GM18499 (cell line): ENCODE data around the gene RPS27A.

Source experiments
- ATAC-seq: cut with Tn5 transposase; IDR thresholded peaks from one replicate; pipeline ENCODE4 v1.9.1; 2021; ENCODE audit warnings: moderate number of reproducible peaks; ENCODE audit not compliant: insufficient read depth, unreplicated experiment

Gene RPS27A

GRCh38 chr2:55283083-55283482 lies 50.6 kb downstream of the RPS27A start:
- ATAC-seq = no peak
